UCSD-AML1 (cell line): ENCODE measurements around the gene FBH1.
A peak's percentile ranks its signal among the peaks of the same experiment; 100 is the strongest.
"Not testable (repeated sequence)": the region's sequence is repeated elsewhere in the genome, so short reads cannot be mapped to it uniquely, and the experiment has no call there.

Experiments
- DNase-seq: peaks from one replicate; lab custom pipeline; 2025; ENCODE audit not compliant: unreplicated experiment; lab: John Stamatoyannopoulos, UW

Gene FBH1

GRCh38 chr10:5938291-5938690 lies 48.2 kb downstream of the FBH1 start:
- no peak for DNase-seq

GRCh38 chr10:5940807-5941218 lies 50.8 kb downstream of the FBH1 start:
- DNase-seq, result no peak

DNA sequence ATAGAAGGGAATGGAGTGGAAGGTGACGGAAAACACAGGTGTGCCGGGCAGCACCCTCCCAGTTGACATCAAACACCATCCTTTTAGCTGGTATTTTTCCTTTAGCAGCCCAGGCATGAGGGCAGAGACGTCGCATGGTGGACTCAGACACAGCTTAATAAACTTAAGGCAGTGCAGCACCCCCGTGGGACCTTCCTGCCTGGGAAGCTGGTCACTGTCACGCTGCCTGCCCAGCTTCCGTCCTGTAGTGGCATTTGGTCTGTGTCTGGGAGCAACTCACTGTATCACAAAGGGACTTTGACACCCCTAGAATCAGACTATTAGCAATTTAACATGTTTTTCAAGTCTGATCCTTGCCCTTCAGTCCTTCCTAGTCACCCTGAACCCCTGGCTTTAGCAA lies 51.5 kb downstream of the FBH1 start:
- no peak for DNase-seq

GRCh38 chr10:5942001-5942400 lies 52.0 kb downstream of the FBH1 start:
- DNase-seq, result no peak

- DNase-seq, result peak; percentile 78
These were observed 52.4 kb downstream of the FBH1 start for GRCh38 chr10:5942474-5942873.

DNA sequence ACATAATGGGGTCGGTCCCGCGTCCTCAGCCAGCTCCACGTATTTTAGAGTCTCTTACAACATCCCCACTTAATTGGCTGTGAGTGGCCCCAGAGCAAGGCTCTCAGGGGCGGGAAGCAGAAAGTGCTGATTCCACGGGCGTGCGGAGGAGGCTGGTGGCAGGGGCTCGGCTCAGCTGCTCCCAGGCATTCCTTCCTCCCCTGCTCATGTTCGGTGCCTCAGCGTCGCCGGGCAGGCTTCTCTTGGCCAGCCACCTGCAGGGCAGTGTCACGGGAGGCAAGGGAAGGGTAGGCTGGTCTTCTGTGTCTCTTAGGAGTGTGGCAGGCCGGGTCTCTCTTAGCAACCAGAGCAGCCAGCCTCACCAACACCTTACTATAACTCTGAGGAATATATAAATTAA lies 53.5 kb downstream of the FBH1 start:
- DNase-seq, result no peak

- DNase-seq, result no peak
These were observed 54.5 kb downstream of the FBH1 start for GRCh38 chr10:5944389-5945189.

GRCh38 chr10:5945190-5945509 lies 55.1 kb downstream of the FBH1 start:
- DNase-seq, result no peak

DNA sequence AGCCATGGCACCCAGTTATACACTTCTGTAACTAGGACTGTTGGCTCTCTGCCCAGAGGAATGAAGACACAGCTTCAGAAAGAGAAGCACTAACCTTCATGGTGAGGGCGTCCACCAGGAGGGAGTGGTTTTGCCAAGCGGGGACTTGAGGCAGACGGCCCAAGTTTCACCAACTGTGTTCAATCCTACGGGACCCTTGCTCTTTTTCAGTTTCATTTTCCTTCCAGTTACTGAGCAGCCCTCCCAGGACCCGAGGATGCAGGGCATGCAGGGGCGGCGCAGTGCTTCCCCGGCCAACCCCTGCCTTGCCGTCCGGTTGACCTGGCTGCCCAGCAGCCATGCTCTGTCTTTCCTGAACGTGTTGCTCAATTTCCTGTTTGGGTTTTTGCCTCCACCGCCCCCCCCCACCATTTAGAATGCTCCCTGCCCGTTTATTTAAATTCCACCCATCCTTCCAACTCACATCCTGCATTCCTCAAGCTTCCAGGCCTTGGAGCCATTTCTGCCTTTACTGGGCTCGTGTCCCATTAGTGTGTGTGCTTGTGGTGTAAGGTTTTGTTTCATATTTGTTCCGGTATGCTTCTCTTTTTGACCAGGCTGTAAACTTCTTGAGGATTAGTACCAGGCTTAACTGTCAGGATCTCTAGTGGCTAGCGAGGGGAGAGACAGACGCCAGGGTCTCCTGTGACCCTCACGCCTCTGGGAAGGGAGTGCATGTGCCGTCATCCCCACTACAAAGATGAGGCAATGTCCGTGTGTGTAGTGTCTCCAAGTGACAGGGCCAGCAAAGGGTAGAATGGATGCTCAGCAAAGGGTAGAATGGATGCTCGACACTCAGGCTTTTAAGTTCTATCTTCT lies 55.7 kb downstream of the FBH1 start:
- DNase-seq, result peak; percentile 54

- DNase-seq, result not testable (repeated sequence)
These were observed 56.4 kb downstream of the FBH1 start for GRCh38 chr10:5946419-5946775.

- DNase-seq, result no peak
These were observed 56.7 kb downstream of the FBH1 start for GRCh38 chr10:5946786-5947185.

GRCh38 chr10:5947471-5948207 lies 57.6 kb downstream of the FBH1 start:
- no peak for DNase-seq

DNA sequence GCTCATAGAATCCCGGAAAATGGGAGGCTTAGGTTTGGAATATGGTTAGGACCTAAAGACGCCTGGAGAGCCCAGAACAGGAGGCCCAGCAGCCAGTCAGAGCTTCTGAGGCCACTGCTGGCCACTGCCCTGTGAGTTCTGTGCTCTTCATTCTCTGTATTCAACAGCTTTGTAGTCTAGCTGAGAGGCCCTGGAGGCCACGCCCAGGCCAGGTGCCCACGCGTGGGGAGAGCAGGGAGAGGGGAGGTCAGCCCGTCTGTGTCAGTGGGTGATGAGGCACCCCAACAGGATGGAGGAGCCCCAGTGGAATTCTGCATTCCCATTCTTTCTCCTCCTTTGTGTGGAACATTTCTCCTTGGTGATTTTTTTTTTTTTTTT lies 58.2 kb downstream of the FBH1 start:
- no peak for DNase-seq

- peak; percentile 61 for DNase-seq
These were observed 59.1 kb downstream of the FBH1 start for GRCh38 chr10:5949009-5949759.

DNA sequence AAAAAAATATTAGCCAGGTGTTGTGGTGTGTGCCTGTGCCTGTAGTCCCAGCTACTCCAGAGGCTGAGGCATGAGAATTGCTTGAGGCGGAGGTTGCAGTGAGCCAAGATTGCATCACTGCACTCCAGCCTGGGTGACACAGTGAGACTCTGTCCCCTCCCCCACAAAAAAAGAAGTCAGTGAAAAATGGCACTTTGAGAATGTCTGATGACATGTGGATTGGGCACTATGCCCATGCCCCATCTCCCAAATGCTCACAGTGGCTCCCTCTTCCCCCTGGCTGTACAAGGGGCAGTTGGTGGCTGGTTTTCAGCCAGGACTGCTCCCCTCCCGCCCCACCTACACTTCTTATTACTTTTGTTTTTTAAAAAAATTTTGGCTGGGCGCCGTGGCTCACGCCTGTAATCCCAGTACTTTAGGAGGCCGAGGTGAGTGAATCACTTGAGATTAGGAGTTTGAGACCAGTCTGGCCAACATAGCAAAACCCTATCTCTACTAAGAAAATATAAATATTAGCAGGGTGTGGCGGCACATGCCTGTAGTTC lies 61.2 kb downstream of the FBH1 start:
- DNase-seq, result no peak

- DNase-seq, result no peak
These were observed 61.8 kb downstream of the FBH1 start for GRCh38 chr10:5951721-5952407.

GRCh38 chr10:5952731-5953385 lies 62.8 kb downstream of the FBH1 start:
- DNase-seq, result no peak

GRCh38 chr10:5953676-5954075 lies 63.6 kb downstream of the FBH1 start:
- DNase-seq, result no peak

DNA sequence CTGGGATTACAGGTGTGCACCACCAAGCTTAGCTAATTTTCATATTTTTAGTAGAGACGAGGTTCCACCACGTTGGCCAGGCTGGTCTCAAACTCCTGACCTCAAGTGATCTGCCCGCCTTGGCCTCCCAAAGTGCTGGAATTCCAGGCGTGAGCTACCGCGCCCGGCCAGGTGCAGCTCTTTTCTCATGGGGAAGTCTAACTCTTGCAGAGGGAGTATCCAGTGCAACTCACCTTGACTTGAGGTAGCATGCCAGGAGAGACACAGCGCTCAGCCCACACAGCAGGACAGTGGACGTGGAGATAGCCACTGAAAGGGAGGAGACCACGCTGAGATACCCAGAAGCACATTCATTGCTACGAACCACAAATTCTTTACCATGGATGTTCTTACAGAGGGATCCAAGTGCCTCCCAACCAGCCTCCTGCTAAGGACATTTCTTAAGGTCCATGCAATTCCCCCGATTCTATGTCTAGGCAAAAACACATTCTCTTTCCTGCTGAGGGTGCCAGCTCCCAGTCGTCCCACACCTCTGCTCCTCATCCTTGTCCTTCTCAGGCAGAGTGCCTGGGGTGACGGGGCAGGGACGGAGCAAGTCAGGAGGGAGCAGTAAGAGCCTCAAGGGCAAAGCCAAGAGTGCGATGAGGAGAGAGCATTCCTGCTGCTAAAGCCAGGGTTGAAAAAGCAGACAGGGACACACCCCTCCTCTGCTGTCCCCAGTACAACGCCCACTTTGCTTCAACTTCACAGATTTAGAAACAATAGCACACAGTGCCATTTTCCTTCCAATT lies 66.3 kb downstream of the FBH1 start:
- no peak for DNase-seq
